ENCODE data around the gene TRIM15. TPM values are rescaled to one million over a fixed set of nuclear protein-coding genes. Genes with fewer than 3 reads are reported as not detected.
A peak's percentile ranks its signal among the peaks of the same experiment; 100 is the strongest.

The TRIM15 gene
- total RNA-seq, 1 experiment from 2014 or later, result 0.20 TPM

DNA sequence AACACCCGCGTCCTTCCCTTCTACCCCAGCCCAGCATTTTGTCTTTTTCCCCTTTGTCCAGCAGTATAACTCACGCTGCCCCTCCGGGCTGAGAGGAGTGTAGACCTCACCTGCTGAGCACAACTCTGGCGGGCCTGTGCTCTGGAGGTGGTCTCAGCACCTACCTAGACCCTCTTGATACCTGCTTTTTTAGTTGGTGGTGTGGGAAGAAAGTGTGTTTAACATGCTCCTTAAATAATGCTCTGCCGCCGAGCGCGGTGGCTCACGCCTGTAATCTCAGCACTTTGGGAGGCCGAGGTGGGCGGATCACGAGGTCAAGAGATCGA is 51.3 kb downstream of the TRIM15 start:
- Histone ChIP-seq H3K23ac (ENCODE audit: insufficient read length, low read depth, low read length) (no peak overlapping the region), H3K27ac (ENCODE audit: insufficient read length, low read depth, low read length) (no peak overlapping the region), H2BK5ac (ENCODE audit: insufficient read length, low read length) (no peak overlapping the region), H3K9me3 (ENCODE audit: control insufficient read depth, low read depth, low read length) (no peaks in the 10 kb centered on the region), H2BK120ac (ENCODE audit: low read depth, low read length, poor library complexity, severe bottlenecking) (no peak overlapping the region), H3K79me1 (ENCODE audit: insufficient read depth, low read depth, low read length, poor library complexity, severe bottlenecking) (peaks cover 4% of the 10 kb centered on the region), H3K18ac (ENCODE audit: insufficient read length, low read depth, low read length) (no peak overlapping the region), H3K4me2 (ENCODE audit: insufficient read depth, insufficient read length, low read length) (peak overlapping the region; percentile 65), H3K9ac (ENCODE audit: extremely low read depth, insufficient read length, low read length) (peak overlapping the region; percentile 3), H4K5ac (ENCODE audit: insufficient read length, low read depth, low read length) (no peak overlapping the region), H3K79me2 (ENCODE audit: insufficient read depth, low read length) (peaks cover 6% of the 10 kb centered on the region; the same call in 1 of the 2 replicates), H4K20me1 (ENCODE audit: control insufficient read depth, insufficient read depth, insufficient read length) (no peaks in the 10 kb centered on the region), H2AFZ (ENCODE audit: low read length) (no peak overlapping the region), H3K56ac (ENCODE audit: insufficient read length, low read depth, low read length) (no peak overlapping the region), H4K8ac (replicated peaks; ENCODE audit: insufficient read length, low read depth, low read length) (no peak overlapping the region), H2AK5ac (ENCODE audit: insufficient read length, low read length) (no peak overlapping the region), H2BK20ac (ENCODE audit: low read depth, low read length, poor library complexity, severe bottlenecking) (no peak overlapping the region), H2BK15ac (ENCODE audit: low read depth, low read length) (no peak overlapping the region), H4K91ac (ENCODE audit: insufficient read length, low read depth, low read length) (no peak overlapping the region), H3K23me2 (ENCODE audit: insufficient read length, low read depth, low read length, poor library complexity, severe bottlenecking) (peaks cover 12% of the 10 kb centered on the region), H3K4me1 (ENCODE audit: insufficient read depth, low read length) (peaks cover 7% of the 10 kb centered on the region; the same call in 1 of the 2 replicates), H3K27me3 (ENCODE audit: insufficient read depth, low read length) (no peaks in the 10 kb centered on the region), H3T11ph (ENCODE audit: low read length) (no peak overlapping the region), H2BK12ac (ENCODE audit: insufficient read length, low read depth, low read length) (no peak overlapping the region), H3K4ac (ENCODE audit: low read depth, low read length) (no peak overlapping the region), H3K14ac (ENCODE audit: insufficient read depth, low read length) (no peak overlapping the region)
- Mint-ChIP-seq H3K9me3 (no peaks in the 10 kb centered on the region; a peak in 1 of 5 replicates), H3K36me3 (ENCODE audit: insufficient read depth in 1 of 3, low read depth in 3 of 3) (peaks cover 0 to 2% (median 0%) of the 10 kb centered on the region in 3 experiments; a peak in 3 of 7 replicates), H3K4me1 (peaks cover 31 to 33% of the 10 kb centered on the region in 2 experiments), H3K27ac (no peak overlapping the region), H3K4me3 (peak overlapping the region; percentile 91 to 96), H3K27me3 (ENCODE audit: low read depth) (peaks cover 10% of the 10 kb centered on the region)
- no CpG with 5 or more reads among the region's 14 CpGs for WGBS (ENCODE audit: extremely low coverage, insufficient read length, low lambda C conversion rate)
- TF ChIP-seq, protein P1, sequence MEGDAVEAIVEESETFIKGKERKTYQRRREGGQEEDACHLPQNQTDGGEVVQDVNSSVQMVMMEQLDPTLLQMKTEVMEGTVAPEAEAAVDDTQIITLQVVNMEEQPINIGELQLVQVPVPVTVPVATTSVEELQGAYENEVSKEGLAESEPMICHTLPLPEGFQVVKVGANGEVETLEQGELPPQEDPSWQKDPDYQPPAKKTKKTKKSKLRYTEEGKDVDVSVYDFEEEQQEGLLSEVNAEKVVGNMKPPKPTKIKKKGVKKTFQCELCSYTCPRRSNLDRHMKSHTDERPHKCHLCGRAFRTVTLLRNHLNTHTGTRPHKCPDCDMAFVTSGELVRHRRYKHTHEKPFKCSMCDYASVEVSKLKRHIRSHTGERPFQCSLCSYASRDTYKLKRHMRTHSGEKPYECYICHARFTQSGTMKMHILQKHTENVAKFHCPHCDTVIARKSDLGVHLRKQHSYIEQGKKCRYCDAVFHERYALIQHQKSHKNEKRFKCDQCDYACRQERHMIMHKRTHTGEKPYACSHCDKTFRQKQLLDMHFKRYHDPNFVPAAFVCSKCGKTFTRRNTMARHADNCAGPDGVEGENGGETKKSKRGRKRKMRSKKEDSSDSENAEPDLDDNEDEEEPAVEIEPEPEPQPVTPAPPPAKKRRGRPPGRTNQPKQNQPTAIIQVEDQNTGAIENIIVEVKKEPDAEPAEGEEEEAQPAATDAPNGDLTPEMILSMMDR (conservative IDR thresholded peaks at IDR 0.05), result no peak
- no peak for DNase-seq

Measured in H9 (cell line).